Measurements from ENCODE around the gene MAPK8.
A peak's percentile ranks its signal among the peaks of the same experiment; 100 is the strongest.
"Not testable (repeated sequence)": the region's sequence is repeated elsewhere in the genome, so short reads cannot be mapped to it uniquely, and the experiment has no call there.

The MAPK8 gene

GRCh38 chr10:48306265-48306869, at the start of gene MAPK8:
Gene MAPK8, plus strand, starts transcription at chr10:48306677. Its CDS starts 94,984 bp downstream, at chr10:48401661.
- DNase-seq: peak; percentile 92 to 93

- no peak for DNase-seq
Observed at GRCh38 chr10:48257407-48257961, 49.0 kb upstream of the MAPK8 start.

- no peak for DNase-seq
Observed at GRCh38 chr10:48258105-48258504, 48.4 kb upstream of the MAPK8 start.

- no peak for DNase-seq
Observed at GRCh38 chr10:48266528-48266927, 39.9 kb upstream of the MAPK8 start.

- no peak for DNase-seq
Observed at GRCh38 chr10:48271047-48271730, 35.3 kb upstream of the MAPK8 start.

- DNase-seq: no peak
Observed at GRCh38 chr10:48272682-48273081, 33.8 kb upstream of the MAPK8 start.

GRCh38 chr10:48273741-48274140, 32.7 kb upstream of the MAPK8 start:
- DNase-seq: no peak

GRCh38 chr10:48274636-48275035, 31.8 kb upstream of the MAPK8 start, which contains the start of gene FRMPD2:
Gene FRMPD2, minus strand, starts transcription at chr10:48274696. Its CDS starts 129 bp downstream, at chr10:48274567.
- no peak for DNase-seq

- DNase-seq: no peak
Observed at GRCh38 chr10:48277093-48277492, 29.4 kb upstream of the MAPK8 start.

- no peak for DNase-seq
Observed at GRCh38 chr10:48279081-48279751, 27.3 kb upstream of the MAPK8 start.

- not testable (repeated sequence) for DNase-seq
Observed at GRCh38 chr10:48281697-48282096, 24.8 kb upstream of the MAPK8 start.

- no peak for DNase-seq
Observed at GRCh38 chr10:48282829-48283228, 23.6 kb upstream of the MAPK8 start.

- no peak for DNase-seq
Observed at GRCh38 chr10:48284002-48284546, 22.4 kb upstream of the MAPK8 start.

GRCh38 chr10:48284811-48285210, 21.7 kb upstream of the MAPK8 start:
- DNase-seq: no peak

- DNase-seq: no peak
Observed at GRCh38 chr10:48285710-48286109, 20.8 kb upstream of the MAPK8 start.

- no peak for DNase-seq
Observed at GRCh38 chr10:48286356-48286755, 20.1 kb upstream of the MAPK8 start.

- DNase-seq: no peak
Observed at GRCh38 chr10:48287417-48288391, 18.8 kb upstream of the MAPK8 start.

- DNase-seq: no peak
Observed at GRCh38 chr10:48288661-48289060, 17.8 kb upstream of the MAPK8 start.

GRCh38 chr10:48289501-48290238, 16.8 kb upstream of the MAPK8 start:
- DNase-seq: peak; percentile 56 to 60

GRCh38 chr10:48290286-48290685, 16.2 kb upstream of the MAPK8 start:
- DNase-seq: no peak

GRCh38 chr10:48291190-48291589, 15.3 kb upstream of the MAPK8 start:
- no peak for DNase-seq
